HG02884 (cell line): ENCODE measurements around the gene NPIPB2.

Experiments
- ATAC-seq: cut with Tn5 transposase; IDR thresholded peaks from one replicate; pipeline ENCODE4 v1.9.1; 2021; ENCODE audit warnings: mild to moderate bottlenecking, moderate library complexity; ENCODE audit not compliant: unreplicated experiment

The NPIPB2 gene

DNA sequence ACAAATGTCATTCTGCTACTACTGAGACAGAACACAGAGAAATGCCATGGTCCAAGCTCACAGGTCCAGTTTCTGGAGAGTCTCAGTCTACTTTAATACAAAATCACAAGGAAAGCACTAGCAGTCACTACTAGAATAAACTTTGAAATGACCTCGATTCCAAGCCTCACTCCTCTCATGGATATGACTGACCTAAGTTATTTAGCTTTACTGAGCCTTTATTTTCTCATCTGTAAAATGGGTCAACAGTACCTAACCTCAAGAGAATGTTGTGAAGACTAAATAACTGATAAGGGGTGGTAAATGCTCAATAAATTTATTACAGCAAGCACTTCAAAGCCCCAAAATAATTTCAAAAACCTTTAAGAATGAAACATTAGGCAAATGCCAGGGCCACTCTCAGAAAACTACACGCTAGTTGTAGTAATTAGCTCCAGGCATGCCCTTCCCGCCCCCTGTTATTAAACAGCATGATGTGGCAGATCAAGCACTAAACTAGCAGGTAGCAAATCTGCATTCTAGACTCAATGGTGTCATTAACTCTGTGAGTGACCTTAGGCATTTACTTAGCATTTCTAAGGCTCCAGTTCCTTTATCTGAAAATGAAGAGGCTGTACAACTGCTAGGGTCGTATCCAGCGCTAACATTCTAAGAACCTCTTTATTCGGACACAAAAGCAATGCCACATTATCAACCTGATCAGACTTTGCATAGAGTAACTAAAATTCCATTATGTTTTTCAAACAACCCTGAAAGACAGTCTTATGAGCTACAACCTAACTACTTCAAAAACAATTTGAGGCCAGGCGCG is 34.5 kb downstream of the NPIPB2 start:
- ATAC-seq: no peak

GRCh38 chr16:11903906-11904305 is 37.9 kb downstream of the NPIPB2 start:
- ATAC-seq: no peak

DNA sequence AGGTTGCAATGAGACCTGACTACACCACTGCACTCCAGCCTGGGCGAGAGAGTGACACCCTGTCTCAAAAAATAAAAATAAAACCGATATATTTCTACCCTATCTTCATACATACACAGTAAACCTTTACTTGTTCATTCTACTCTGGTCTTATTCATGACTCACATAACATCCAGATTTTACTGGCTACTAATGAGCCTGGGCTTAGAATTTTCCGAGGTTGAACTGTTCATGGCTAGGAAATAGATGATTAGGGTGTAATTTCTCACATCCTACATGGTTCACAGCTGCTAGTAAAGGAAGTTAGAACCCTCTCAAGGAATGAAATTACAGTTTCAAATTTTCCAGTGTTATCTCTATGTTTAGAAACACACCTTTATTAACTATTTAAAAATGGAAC is 40.8 kb downstream of the NPIPB2 start:
- ATAC-seq: no peak

- no peak for ATAC-seq
Measured at GRCh38 chr16:11896486-11897176, 45.2 kb downstream of the NPIPB2 start.

DNA sequence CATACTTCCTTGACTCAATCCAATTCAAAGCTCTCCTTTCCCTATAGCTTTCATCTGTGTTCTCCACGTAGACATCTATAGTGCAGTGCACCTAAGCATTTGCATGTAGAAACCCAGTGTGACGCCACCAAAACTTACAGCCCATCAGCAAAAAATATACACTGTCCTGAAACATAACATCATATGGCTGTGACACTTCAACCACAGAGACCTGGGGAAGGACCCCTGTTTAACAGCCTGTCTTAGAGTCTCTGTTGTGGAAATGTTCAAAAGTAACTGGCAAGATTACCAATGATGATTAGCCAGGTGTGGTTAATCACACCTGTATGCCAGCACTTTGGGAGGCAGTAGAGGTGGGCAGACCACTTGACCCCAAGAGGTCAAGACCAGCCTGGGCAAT is 48.3 kb downstream of the NPIPB2 start:
- ATAC-seq: no peak

- no peak for ATAC-seq
Measured at GRCh38 chr16:11892761-11893160, 49.1 kb downstream of the NPIPB2 start.

GRCh38 chr16:11890231-11890965 is 51.4 kb downstream of the NPIPB2 start:
- ATAC-seq: no peak

DNA sequence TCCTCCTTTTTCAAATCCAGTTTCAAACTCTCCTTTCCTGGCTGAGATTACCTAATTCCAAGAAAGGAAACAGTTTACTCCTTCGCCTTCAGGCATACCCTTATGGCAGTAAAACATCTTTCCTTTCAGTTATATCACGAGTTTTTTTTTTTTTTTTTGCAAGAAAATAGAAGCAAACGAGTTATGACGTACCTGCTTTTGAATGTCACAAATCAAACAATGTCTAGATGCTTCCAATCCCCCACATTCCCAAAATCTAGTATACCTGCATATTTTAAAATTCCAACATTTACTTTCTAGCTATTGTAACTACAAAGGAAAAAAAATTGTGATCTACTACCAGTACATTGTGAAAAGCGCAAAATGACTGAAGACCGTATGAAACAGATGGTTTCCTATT is 55.0 kb downstream of the NPIPB2 start:
- no peak for ATAC-seq

GRCh38 chr16:11884035-11884434 is 57.8 kb downstream of the NPIPB2 start:
- ATAC-seq: no peak

GRCh38 chr16:11880007-11880406 is 61.8 kb downstream of the NPIPB2 start:
- no peak for ATAC-seq

GRCh38 chr16:11877374-11877773 is 64.5 kb downstream of the NPIPB2 start:
- no peak for ATAC-seq
